GM21423 (cell line): ENCODE measurements around the gene SEPTIN14.
"Not testable (repeated sequence)": the region's sequence is repeated elsewhere in the genome, so short reads cannot be mapped to it uniquely, and the experiment has no call there.

Experiments
- ATAC-seq: cut with Tn5 transposase; IDR thresholded peaks from one replicate; pipeline ENCODE4 v1.9.1; 2021; ENCODE audit warnings: mild to moderate bottlenecking, moderate library complexity; ENCODE audit not compliant: unreplicated experiment

The SEPTIN14 gene

DNA sequence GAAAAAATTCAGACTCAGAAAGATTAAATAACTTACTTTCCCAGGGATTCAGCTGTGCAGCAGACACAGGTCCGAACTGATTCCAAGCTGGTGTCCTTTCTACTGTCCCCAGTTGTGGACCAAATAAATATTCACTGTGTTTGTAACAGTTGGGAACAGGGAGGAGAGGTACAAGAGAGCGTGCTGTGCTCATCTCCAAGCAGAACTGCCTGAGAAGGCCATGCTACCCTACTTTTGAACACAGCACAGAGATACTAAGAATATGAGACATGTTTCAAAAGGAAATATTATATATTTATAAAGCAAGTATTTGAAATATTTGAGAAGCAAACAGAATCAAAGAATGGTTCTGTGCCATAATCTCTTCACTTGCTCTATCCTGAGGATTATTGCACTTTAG lies at the start of gene SEPTIN14:
Gene SEPTIN14, minus strand, starts transcription at position 101 of the 400 bp plus-strand sequence. CDS start 756 bp downstream, outside the sequence.
- ATAC-seq = not testable (repeated sequence)

DNA sequence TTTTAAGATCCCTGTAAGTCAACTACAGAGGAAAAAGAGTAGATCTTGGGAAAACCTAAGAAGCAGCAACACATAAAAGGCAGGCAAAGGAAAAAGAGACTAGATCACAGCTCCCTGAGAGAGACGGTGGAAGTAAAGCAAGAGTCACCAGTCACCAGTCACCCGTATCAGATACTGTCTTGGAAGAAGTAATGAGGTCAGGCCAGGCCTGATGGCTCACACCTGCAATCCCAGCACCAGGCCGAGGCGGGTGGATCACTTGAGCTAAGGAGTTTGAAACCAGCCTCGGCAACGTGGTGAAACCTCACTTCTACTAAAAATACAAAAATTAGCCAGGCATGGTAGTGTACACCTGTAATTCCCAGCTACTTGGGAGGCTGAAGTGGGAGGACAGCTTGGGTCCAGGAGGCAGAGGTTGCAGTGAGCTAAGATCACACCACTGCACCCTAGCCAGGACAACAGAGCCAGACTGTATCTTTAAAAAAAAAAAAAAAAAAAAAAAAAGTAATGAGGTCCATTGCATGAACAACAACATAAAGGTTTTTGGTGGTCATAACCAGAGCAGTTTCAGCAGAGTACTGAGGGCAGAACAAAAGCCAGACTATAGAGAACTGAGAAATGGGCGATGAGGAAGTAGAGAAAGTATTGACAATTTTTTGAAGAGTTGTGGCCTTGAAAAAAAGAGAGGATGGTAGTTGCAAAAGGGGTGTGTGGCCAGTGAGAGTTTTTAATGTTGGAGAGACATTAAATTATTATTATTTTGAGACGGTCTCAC lies 41.6 kb upstream of the SEPTIN14 start:
- peak; percentile 96 for ATAC-seq

DNA sequence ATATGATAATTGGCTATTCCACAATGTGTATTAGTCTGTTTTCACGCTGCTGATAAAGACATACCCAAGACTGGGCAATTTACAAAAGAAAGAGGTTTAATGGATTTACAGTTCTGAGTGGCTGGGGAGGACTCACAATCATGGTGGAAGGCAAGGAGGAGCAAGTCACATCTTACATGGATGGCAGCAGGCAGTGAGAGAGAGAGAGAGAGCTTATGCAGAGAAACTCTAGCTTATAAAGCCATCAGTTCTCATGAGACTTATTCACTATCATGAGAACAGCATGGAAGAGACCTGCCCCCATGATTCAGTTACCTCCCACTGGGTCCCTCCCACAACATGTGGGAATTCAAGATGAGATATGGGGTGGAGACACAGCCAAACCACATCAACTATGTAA lies 38.5 kb upstream of the SEPTIN14 start:
- ATAC-seq = not testable (repeated sequence)

DNA sequence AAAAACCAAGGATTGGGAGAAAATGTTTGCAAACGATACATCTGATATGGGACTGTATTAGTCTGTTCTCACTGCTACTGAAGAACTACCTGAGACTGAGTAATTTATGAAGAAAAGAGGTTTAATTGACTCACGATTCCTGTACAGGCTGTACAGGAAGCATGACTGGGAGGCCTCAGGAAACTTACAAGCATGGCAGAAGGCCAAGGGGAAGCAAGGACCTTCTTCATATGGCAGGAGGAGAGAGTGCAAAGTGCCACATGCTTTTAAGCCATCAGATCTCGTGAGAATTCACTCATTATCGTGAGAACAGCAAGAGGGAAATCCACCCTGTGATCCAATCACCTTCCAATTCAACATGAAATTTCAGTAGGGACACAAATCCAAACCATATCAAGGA lies 35.7 kb upstream of the SEPTIN14 start:
- no peak for ATAC-seq

DNA sequence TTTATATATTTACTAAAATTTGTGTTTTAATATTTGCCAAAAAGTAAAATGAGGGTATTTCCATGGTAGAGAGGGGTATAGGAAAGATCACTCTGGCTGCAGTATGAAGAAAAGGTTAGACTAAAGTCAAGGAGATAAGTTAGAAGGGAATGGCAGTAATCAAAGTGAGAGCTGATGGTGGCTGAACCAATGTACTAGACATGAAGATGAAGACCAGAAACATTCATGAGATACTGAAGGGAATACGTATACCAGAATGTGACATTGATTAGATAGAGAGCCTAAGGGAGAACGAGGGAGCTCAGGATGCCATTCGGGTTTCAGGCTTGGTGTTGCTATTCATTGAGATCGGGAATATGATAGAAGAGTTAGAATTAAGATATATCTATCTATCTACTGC lies 32.5 kb upstream of the SEPTIN14 start:
- no peak for ATAC-seq

DNA sequence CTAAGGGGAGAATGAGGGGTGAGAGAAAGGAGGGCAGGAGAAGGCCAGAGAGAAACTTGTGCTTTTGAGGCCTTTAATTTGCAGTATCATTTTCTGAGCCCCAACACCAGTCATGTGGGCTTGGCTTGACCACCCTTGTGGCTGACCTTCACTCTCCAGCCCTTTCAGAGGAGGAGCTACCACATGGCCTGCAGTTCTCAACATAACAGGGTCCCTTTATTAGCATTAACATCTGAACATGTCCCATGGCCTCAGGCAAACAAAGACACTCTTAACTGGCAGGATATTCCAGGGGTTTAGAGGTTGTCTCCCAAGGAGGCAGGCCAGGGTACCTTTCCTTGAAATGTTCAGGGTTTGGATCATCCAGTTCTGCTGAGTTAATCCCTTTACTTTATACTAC lies 31.4 kb upstream of the SEPTIN14 start:
- no peak for ATAC-seq

DNA sequence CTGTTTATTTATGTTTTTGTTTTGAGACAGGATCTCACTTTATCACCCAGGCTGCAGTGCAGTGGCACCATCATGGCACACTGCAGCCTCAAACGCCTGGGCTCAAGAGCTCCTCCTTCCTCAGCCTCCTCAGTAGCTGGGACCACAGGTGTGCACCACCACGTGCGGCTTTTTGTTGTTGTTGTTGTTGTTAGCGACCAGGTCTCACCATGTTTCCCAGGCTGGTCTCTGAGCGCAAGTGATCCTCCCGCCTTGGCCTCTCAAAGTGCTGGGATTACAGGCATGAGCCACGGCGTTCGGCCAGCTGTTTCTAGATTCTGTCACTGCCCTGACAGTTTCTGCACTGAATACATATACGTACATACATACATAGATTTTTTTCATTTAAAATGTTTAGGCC lies 25.8 kb upstream of the SEPTIN14 start:
- ATAC-seq = not testable (repeated sequence)

DNA sequence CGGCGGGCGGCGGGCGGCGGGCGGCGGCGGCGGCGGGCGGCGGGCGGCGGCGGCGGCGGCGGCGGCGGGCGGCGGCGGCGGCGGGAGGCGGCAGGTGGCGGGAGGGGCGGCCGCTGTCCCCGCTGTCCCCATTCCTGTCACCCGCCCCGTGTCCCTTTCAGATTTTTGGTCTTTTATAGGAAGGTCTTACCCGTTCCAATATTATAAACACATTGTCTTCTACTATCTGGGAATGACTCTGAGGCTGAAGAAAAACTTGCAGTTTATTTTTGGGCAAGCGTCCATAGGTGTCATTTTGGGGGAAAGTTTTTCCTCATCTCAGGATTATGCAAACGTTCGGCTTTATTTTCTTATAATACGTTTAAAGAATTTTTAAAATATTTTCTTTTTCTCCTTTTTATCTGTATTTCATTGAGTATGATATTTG lies 25.3 kb upstream of the SEPTIN14 start:
- ATAC-seq = peak; percentile 6

DNA sequence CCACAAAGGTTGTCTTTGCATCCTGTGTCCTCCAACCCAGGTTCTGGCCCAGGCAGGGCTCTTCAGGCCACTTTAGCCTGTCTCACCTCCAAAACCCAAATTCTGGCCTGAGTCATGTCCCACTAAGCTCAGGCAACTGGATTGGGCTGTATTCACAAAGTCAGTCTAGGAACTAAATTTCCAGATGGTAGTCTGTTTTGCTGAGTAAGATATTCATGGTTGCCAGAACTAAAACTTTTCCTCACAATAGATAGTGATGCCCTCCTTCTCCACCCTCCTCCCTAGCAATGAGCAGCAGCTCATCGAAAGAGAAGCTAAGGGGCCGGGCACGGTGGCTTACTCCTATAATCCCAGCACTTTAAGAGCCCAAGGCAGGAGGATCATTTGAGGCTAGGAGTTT lies 21.8 kb upstream of the SEPTIN14 start:
- no peak for ATAC-seq

DNA sequence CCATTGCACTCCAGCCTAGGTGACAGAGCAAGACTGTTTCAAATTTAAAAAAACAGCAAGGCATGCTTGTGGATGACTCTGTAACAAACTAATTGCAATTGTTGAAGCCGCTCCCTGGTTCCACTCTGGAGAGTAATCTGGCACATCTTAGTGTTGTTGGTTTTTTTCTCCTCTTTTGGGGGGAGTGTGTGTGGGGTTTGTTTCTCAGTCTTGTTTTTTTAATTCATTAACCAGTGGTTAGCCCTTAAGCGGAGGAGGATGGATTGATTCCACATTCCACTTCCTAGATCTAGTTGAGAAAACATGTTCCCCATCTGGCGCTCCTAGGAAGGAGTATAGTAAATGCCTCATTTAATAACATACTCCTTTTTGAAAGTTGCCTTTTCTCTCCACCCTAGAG lies 16.1 kb upstream of the SEPTIN14 start:
- ATAC-seq = no peak

DNA sequence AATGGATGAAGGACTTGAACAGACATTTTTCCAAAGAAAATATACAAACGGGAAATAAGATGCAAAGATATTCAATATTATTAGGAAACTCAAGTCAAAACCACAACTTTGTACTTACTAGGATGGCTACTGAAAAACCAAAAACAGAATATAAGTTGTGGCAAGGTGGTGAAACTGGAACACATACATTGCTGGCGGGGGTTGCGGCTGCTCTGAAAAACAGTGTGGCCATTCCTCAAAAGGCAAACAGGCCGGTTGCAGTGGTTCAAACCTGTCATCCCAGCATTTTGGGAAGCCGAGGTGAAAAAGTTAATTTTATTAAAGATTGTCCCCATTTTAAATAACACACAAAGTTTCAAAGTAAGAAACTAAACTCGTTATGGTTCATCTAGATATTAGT lies 14.8 kb upstream of the SEPTIN14 start:
- no peak for ATAC-seq

DNA sequence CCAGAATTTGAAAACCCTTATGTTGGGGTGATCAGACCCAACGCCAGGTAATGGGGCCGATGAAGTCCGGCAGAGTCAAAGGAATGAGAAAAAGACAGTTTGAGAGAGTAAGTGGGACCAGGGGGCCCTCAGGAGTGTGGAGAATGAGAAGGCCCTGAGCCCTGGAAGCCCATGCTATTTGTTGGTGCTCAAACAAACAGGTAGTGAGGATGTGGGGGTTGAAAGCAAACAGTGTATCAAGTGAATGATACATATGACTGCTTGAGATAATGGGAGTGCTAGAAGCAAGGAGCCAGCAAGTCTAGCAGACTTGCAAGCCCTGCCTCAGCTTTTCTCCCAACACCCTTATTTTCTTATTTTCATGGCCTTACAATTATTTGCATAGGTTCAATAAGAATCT lies 11.2 kb upstream of the SEPTIN14 start:
- ATAC-seq = no peak

DNA sequence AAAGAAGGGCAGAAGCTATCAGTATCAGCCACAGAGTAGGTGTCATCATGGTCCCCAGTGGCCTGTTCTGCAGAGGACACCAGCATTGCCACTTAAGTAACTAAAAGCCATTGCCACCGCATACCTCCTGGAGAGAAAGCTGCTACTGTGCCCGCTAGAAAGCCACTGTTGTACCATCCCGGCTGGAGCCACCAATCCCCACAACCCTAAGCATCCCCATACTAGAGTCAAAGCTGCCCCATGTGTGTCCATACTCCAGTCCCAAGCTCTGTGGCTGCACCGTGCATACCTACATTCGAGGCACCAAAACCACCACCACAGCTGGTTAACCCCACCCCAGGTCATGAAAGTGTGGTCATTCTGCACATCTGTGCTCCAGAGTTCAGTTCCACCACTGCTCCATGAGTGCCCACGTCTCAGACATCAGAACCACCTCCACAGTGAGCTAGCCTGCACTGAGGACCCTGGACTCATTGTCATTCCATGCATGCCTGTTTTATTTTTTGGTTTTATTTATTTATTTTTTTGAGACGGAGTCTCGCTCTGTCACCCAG lies 9.5 kb upstream of the SEPTIN14 start:
- ATAC-seq = no peak

DNA sequence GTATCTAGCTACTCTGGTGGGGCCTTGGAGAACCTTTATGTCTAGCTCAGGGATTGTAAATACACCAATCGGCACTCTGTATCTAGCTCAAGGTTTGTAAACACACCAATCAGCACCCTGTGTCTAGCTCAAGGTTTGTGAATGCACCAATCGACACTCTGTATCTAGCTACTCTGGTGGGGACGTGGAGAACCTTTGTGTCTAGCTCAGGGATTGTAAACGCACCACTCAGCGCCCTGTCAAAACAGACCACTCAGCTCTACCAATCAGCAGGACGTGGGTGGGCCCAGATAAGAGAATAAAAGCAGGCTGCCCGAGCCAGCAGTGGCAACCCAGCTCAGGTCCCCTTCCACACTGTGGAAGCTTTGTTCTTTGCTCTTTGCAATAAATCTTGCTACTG lies 6.4 kb upstream of the SEPTIN14 start:
- ATAC-seq = not testable (repeated sequence)

DNA sequence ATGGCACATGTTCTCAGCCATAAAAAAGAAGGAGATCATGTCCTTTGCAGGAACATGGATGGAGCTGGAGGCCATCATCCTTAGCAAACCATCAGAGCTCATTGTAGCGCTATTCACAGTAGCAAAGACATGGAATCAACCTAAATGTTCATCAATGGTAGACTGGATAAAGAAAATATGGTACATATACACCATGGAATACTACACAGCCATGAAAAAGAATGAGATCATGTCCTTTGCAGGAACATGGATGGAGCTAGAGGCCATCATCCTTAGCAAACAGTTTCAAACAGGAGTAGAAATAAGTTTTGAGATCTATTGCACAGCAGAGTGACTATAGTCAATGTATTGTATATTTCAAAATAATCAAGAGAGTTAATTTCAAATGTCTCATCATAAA lies 17.4 kb downstream of the SEPTIN14 start:
- not testable (repeated sequence) for ATAC-seq

DNA sequence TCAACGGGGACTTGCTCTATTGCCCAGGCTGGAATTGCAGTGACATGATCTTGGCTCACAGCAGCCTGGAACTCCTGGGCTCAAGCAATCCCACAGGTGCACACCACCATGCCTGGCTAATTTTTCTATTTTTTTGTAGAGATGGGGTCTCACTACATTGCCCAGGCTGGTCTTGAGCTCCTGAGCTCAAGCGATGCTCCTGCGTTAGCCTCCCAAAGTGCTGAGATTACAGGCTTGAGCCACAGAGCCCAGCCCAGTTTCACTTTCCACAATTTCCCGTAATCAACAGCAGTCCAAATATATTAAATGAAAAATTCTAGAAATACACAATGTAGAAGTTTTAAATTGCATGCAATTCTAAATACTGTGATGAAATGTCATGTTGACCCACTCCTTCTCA lies 24.0 kb downstream of the SEPTIN14 start:
- ATAC-seq = no peak

DNA sequence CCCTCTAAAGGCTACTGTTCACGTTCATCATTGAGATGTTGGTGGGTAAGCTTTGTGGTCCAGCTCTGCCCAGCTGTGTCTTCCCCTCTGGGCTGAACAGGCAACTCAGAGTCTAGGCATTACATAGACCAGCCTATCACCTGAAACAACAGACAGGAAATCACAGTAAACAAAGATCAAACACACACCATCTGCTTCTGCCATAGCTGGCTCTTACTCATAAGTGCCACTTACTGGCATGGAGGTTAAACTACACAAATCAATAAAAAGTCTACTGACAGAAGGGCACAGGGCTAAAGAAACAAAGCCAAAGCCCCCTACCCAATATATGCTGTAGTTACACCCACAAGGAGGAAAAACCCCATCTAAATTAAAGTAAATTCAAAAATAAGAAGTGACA lies 35.0 kb downstream of the SEPTIN14 start:
- no peak for ATAC-seq

DNA sequence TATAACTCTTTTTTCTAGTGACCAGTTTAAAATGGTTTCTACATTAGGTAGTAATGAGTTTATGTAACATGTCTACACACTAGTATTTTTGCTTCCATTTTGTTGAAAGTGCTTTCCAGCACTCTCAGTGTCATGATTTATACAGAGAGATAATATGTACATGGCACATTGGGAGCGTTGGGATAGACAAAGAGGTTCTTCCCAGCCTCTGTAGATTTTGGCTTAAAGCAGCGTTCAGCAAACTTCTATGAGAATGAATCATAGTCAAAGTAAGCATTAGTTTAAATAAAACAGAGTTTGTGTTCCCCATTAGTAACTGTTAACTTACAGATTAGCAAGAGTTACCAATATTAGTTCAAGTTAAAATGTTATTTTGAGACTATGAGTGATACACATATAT lies 43.9 kb downstream of the SEPTIN14 start:
- no peak for ATAC-seq

DNA sequence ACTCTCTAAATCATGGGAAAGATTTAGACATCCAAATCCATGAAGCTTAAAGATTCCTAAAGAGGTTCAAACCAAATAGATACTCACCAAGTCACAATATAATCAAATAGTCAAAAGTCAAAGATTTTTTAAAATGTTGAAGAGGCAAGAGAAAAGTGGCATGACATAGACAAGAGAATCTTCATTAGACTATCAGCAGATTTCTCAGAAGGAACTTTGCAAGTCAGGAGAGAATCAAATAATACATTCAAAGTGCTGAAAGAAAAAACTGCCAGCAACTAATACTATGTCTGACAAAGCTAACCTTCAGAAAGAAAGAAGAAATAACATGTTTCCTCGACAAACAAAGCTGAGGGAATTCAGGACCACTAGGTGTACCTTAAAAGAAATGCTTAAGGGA lies 65.3 kb downstream of the SEPTIN14 start:
- not testable (repeated sequence) for ATAC-seq

DNA sequence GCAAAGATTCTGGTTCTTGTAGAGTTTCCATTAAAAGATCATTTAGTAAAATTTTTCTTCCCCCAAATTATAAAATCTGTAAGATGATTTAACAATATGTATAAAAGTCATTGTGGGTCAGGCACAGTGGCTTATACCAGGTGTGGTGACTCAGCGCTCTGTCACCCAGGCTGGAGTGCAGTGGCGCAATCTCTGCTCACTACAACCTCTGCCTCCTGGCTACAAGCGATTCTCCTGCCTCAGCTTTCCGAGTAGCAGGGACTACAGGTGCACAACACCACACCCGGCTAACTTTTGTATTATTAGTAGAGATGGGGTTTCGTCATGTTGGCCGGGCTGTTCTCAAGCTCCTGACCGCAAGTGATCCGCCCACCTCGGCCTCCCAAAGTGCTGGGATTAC lies 68.0 kb downstream of the SEPTIN14 start:
- ATAC-seq = no peak

DNA sequence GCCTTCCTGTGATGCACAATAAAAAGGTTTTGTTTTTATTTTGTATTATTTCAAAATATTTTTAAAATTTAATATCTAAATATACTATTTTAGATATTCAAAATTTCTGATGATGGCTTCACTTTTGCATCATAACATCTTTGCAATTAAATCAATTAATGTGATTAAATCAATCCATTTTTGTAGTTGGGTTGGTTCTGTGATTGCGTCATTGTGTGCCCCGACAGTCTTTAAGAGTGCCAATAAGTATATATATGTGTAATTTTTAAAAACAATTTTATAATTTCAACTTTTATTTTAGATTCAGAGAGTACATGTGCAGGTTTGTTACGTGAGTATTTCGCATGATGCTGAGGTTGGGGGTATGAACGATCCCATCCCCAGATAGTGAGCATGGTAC lies 70.5 kb downstream of the SEPTIN14 start:
- ATAC-seq = no peak

DNA sequence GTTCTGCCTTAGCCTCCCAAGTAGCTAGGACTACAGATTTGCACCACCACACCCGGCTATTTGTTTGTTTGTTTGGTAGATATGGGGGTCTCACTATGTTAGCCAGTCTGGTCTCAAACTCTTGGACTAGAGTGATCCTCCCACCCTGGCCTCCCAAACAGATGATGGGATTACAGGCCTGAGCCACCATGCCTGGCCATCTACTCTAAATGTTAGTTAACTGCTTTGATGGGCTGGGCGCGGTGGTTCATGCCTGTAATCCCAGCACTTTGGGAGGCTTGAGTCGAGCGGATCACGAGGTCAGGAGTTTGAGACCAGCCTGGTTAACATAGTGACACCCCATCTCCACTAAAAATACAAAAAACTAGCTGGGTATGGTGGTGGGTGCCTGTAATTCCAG lies 74.8 kb downstream of the SEPTIN14 start:
- no peak for ATAC-seq

DNA sequence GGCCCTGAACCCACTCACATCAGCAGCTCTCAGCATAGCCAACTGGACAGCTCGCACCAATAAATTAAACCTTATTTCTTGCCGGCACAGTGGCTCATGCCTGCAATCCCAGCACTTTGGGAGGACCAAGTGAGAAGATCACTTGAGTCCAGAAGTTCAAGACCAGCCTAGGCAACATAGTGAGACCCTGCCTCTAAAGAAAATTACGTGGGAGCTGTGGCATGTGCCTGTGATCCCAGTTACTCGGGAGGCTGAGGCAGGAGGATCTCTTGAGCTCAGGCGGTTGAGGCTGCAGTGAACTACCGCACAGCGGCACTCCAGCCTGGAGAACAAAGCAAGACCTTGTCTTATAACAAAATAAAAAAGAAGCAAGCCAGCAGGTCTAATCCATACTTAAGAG lies 75.7 kb downstream of the SEPTIN14 start:
- ATAC-seq = no peak
